RWPE2 (cell line): ENCODE data around the gene AUH.

Experiments
- ATAC-seq: fragments of 200-7000 bp; cut with Tn5 transposase; 3 replicates; pipeline ENCODE4 v1.9.1; 2021; ENCODE audit warnings: low read depth
- DNase-seq: peaks from one replicate; pipeline ENCODE4 v3.0.0-alpha.2; 2020; ENCODE audit warnings: low spot score
- H3K27ac ChIP-seq: fragments of 450-650 bp; 2 replicates; pipeline ENCODE4 v1.5.1; 2017; ENCODE audit warnings: mild to moderate bottlenecking; ENCODE audit not compliant: poor library complexity, severe bottlenecking
- H3K27me3 ChIP-seq: fragments of 250-450 bp; sonication (Bioruptor Pico); 2 replicates; pipeline ENCODE4 v1.5.1; 2021; ENCODE audit warnings: mild to moderate bottlenecking, moderate library complexity; ENCODE audit not compliant: insufficient read depth, poor library complexity, severe bottlenecking
- H3K36me3 ChIP-seq: fragments of 250-450 bp; sonication (Bioruptor Pico); 2 replicates; pipeline ENCODE4 v1.5.1; 2020; ENCODE audit warnings: low read depth, mild to moderate bottlenecking, moderate library complexity
- H3K4me1 ChIP-seq: fragments of 250-450 bp; sonication (Bioruptor Pico); 2 replicates; pipeline ENCODE4 v1.5.1; 2021; ENCODE audit warnings: mild to moderate bottlenecking, moderate library complexity; ENCODE audit not compliant: insufficient read depth, poor library complexity, severe bottlenecking
- H3K4me3 ChIP-seq: fragments of 250-450 bp; sonication (Bioruptor Pico); 2 replicates; pipeline ENCODE4 v1.5.1; 2021; ENCODE audit warnings: mild to moderate bottlenecking, moderate library complexity; ENCODE audit not compliant: severe bottlenecking
- H3K9me3 ChIP-seq: fragments of 250-450 bp; sonication (Bioruptor Pico); 2 replicates; pipeline ENCODE4 v1.5.1; 2021; ENCODE audit warnings: mild to moderate bottlenecking, moderate library complexity; ENCODE audit not compliant: severe bottlenecking
- TF ChIP-seq, protein P1 (sequence below): fragments of 450-650 bp; IDR thresholded peaks from one replicate; pipeline ENCODE4 v1.5.1; 2017; ENCODE audit warnings: mild to moderate bottlenecking, moderate library complexity; ENCODE audit not compliant: poor library complexity, severe bottlenecking

Gene AUH

DNA sequence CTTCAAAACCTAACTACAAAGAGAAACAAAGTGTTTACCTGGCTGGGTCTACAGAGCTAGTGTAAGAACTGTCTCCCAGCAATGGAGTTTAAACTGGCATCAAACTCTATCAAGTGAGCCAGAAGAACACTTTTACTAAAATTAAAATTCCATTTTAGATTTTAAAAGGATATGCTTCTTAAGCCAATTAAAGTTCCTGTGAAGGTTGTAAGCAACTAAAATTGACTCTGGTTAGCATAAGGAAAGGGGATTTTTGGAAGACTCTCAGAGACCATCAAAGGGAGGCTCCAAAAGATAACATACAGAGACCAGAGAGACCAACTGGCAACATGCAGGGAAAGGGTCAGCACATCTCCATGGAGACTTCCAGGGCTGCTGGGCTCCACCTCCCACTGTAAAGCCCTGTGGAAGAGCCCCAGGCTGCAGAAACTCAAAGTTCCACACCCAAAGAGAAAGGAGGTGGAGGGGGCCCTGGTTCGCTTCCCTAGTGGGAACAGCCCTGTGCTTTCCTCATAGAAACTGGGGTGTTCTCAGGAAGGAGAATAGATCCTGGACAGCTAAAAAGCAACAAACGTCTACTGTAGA lies 91.7 kb downstream of the AUH start:
- TF ChIP-seq, protein P1, sequence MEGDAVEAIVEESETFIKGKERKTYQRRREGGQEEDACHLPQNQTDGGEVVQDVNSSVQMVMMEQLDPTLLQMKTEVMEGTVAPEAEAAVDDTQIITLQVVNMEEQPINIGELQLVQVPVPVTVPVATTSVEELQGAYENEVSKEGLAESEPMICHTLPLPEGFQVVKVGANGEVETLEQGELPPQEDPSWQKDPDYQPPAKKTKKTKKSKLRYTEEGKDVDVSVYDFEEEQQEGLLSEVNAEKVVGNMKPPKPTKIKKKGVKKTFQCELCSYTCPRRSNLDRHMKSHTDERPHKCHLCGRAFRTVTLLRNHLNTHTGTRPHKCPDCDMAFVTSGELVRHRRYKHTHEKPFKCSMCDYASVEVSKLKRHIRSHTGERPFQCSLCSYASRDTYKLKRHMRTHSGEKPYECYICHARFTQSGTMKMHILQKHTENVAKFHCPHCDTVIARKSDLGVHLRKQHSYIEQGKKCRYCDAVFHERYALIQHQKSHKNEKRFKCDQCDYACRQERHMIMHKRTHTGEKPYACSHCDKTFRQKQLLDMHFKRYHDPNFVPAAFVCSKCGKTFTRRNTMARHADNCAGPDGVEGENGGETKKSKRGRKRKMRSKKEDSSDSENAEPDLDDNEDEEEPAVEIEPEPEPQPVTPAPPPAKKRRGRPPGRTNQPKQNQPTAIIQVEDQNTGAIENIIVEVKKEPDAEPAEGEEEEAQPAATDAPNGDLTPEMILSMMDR, result no peak
- Histone ChIP-seq H3K9me3 (no peaks in the 10 kb centered on the region), H3K4me3 (no peak overlapping the region), H3K4me1 (peaks cover 6% of the 10 kb centered on the region), H3K36me3 (no peaks in the 10 kb centered on the region), H3K27me3 (no peaks in the 10 kb centered on the region), H3K27ac (no peak overlapping the region)
- ATAC-seq, result no peak
- DNase-seq, result no peak

DNA sequence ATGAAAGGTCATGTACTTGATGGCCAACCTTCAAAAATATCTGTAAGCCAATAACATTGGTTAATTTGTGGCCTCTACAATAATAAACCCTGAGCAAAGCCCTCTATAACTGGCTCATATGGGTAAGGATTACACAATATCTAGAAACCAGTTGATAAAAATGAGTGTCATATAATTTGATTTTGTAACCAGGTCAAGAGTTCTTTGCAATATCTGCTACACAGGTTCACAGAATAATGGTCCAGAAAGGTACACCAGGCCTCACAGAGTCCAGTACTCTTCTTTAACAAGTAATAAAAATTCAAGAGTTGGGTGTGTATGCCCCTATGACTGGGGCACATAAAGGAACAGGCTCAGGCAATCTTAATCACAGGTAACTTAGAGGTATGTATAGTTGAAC lies 95.3 kb downstream of the AUH start:
- Histone ChIP-seq H3K27ac (no peak overlapping the region), H3K4me3 (no peak overlapping the region), H3K27me3 (no peaks in the 10 kb centered on the region), H3K4me1 (no peaks in the 10 kb centered on the region), H3K36me3 (no peaks in the 10 kb centered on the region), H3K9me3 (no peaks in the 10 kb centered on the region)
- no peak for ATAC-seq
- TF ChIP-seq, protein P1, result no peak
- no peak for DNase-seq

DNA sequence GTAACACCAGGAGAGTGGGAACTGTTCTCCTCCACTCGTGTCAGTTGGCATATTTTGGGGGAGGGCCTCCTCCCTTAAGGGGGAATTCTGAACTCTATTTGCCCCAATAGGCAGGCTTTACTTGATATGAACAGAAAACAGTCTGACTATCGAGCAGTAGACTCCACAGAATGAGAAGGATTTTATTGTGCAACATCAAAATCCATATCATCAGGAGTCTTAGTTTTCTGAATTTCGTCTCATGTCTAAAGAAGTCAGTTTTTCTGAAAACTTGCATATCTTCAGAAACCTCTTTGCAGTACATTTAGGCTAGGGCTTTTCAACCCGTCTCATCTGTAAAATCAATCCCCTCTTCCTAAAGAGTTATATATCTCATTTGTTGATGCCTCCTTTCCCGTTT lies 96.2 kb downstream of the AUH start:
- no peaks in the 10 kb centered on the region for H3K9me3 ChIP-seq
- TF ChIP-seq, protein P1, result no peak
- ATAC-seq, result no peak

DNA sequence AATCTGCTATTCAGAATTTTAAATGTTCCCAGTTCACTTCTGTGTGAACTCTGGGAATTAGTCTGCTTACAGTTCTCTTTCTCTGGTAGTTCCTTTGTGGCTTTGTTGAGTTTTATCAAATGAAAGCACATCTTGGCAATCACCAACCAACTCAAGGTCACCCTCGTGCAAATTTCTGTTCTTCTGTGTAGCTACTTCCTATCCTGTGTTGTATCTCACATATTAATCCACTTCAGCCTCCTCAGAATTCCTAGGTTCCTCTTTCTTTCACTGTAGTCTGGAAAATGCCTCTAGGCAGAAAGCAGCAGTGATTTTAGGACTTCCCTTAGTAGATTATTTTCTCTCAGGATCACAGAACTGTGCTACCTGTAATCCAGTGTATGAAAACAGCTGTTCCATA lies 100.3 kb downstream of the AUH start:
- DNase-seq, result no peak
- H3K4me3 ChIP-seq, result no peak overlapping the region
- no peaks in the 10 kb centered on the region for H3K27me3 ChIP-seq
- H3K36me3 ChIP-seq, result no peaks in the 10 kb centered on the region
- no peak for ATAC-seq
- H3K4me1 ChIP-seq, result no peaks in the 10 kb centered on the region
- H3K27ac ChIP-seq, result no peak overlapping the region
- H3K9me3 ChIP-seq, result no peaks in the 10 kb centered on the region
- TF ChIP-seq, protein P1, result no peak

More for the DNA sequence above, 96.2 kb downstream of the AUH start:
- H3K27me3 ChIP-seq, result no peaks in the 10 kb centered on the region
- no peak overlapping the region for H3K27ac ChIP-seq
- H3K36me3 ChIP-seq, result no peaks in the 10 kb centered on the region
- no peak for DNase-seq
- H3K4me1 ChIP-seq, result no peaks in the 10 kb centered on the region
- H3K4me3 ChIP-seq, result no peak overlapping the region

DNA sequence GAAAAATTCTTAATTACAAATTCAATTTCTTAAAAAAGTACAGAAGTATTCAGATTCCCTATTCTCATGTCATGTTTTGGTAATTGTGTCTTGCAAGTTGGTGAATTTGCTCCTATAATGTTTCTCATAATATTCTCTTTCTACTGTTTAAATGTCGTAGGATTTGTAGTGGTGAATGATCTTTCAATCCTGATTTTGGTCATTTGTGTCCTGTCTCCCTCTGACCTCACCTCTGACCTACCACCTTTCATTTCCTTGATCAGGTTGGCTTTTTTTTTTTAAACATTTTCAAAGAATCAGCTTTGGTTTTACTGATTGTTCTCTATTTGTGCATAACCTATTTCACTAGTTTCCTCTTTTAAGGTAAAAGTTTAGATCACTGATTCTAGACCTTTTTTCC lies 102.6 kb downstream of the AUH start:
- TF ChIP-seq, protein P1, result no peak
- no peaks in the 10 kb centered on the region for H3K27me3 ChIP-seq
- H3K27ac ChIP-seq, result no peak overlapping the region
- H3K36me3 ChIP-seq, result no peaks in the 10 kb centered on the region
- ATAC-seq, result no peak
- no peaks in the 10 kb centered on the region for H3K4me1 ChIP-seq
- no peaks in the 10 kb centered on the region for H3K9me3 ChIP-seq
- DNase-seq, result no peak
- H3K4me3 ChIP-seq, result no peak overlapping the region
